Hippocampal formation (tissue), 2 donors: ENCODE measurements around the gene JMJD4.
A peak's percentile ranks its signal among the peaks of the same experiment; 100 is the strongest.

Source experiments
- DNase-seq, 2 donors: peaks; one replicate each; lab custom pipeline; 2025; lab: John Stamatoyannopoulos, UW

Gene JMJD4

GRCh38 chr1:227768640-227769039 is 33.5 kb upstream of the JMJD4 start:
- DNase-seq = no peak

GRCh38 chr1:227768125-227768439 is 33.0 kb upstream of the JMJD4 start:
- DNase-seq = no peak

- DNase-seq = no peak
Measured at GRCh38 chr1:227767401-227768124, 32.5 kb upstream of the JMJD4 start.

GRCh38 chr1:227766653-227767277 is 31.7 kb upstream of the JMJD4 start:
- no peak for DNase-seq

GRCh38 chr1:227766015-227766634 is 31.0 kb upstream of the JMJD4 start:
- no peak for DNase-seq

- no peak for DNase-seq
Measured at GRCh38 chr1:227765261-227766014, 30.3 kb upstream of the JMJD4 start.

- no peak for DNase-seq
Measured at GRCh38 chr1:227764019-227764391, 28.9 kb upstream of the JMJD4 start.

GRCh38 chr1:227763246-227764018 is 28.3 kb upstream of the JMJD4 start:
- no peak for DNase-seq

- peak; percentile 40 to 69 for DNase-seq
Measured at GRCh38 chr1:227762231-227762911, 27.3 kb upstream of the JMJD4 start.

GRCh38 chr1:227761621-227762230 is 26.6 kb upstream of the JMJD4 start:
- DNase-seq = no peak

- DNase-seq = no peak
Measured at GRCh38 chr1:227760377-227760776, 25.3 kb upstream of the JMJD4 start.

GRCh38 chr1:227759341-227760300 is 24.5 kb upstream of the JMJD4 start:
- no peak for DNase-seq

- peak in 1 of 2 donors; percentile 34 for DNase-seq
Measured at GRCh38 chr1:227758366-227758765, 23.3 kb upstream of the JMJD4 start.

- DNase-seq = no peak
Measured at GRCh38 chr1:227757781-227758180, 22.7 kb upstream of the JMJD4 start.

GRCh38 chr1:227756172-227756959 is 21.3 kb upstream of the JMJD4 start:
- no peak for DNase-seq

GRCh38 chr1:227754958-227755357 is 19.9 kb upstream of the JMJD4 start:
- DNase-seq = no peak

GRCh38 chr1:227753999-227754711 is 19.1 kb upstream of the JMJD4 start:
- peak; percentile 26 to 44 for DNase-seq
